HG02610 (cell line): ENCODE results near the gene C1orf116.

Source experiments
- ATAC-seq: cut with Tn5 transposase; IDR thresholded peaks from one replicate; pipeline ENCODE4 v1.9.1; 2021; ENCODE audit warnings: mild to moderate bottlenecking, moderate library complexity; ENCODE audit not compliant: unreplicated experiment

C1orf116 gene

DNA sequence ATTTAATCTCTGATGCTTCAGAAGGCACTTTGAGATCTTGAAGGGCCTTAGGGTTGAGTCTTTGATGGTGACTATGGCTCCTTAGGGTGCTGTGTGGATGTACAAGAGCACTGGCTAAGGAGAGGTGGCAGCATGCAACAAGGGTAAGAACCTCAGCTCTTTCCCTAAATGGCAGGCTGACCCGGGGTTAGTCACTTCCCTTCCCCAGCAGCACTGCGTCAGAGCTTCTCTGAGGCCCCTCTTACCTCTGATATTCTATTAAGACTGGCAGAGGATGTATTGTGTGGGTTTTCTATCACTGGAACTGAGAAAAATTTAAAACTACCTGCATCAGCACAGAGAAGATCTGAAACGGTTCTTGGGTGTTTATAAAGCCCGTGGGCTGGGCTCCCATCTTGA is 11.8 kb downstream of the C1orf116 start:
- ATAC-seq, result no peak

- ATAC-seq, result no peak
Measured at GRCh38 chr1:207020065-207020708, 12.4 kb downstream of the C1orf116 start.

DNA sequence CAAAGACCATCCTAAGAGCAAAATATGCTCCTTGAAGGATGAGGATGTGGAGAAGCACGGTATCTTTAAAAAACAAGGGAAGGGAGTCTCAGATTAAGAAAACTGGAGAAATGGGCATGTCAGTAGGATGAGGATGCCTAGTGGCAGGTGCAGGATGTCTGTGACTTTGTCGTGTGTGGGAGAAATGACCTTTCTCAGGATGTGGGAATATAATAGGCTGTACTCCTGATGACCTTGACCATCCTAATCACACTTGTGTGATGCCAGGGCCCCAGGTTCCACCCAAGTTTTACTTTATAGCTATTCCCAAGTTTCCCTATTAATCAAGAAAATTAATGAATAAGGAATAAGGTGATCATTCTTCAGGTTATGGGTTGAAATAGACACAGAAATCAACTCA is 12.9 kb downstream of the C1orf116 start:
- no peak for ATAC-seq

GRCh38 chr1:207019161-207019560 is 13.4 kb downstream of the C1orf116 start:
- no peak for ATAC-seq

- no peak for ATAC-seq
Measured at GRCh38 chr1:207018707-207019106, 13.8 kb downstream of the C1orf116 start.

GRCh38 chr1:207017615-207018559 is 14.7 kb downstream of the C1orf116 start:
- no peak for ATAC-seq

- ATAC-seq, result no peak
Measured at GRCh38 chr1:207015791-207016190, 16.8 kb downstream of the C1orf116 start.

DNA sequence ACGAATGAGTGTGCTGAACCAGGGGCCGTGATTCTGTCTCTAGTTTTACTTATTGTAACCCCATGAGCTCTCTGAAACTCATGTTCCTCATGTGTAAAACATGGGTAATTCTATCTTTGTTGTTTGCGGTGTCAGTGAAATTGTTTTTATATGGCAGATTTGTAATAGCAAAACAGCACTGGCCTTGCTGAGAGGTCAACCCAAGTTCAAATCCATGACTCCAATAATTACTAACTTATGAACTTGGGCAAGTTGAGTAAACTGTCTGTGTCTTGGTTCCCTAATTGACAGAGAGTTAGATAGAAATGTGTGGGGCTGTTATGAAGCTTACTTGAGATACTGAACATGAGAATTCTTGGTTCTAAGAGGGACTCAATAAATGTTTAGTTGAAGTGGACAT is 17.8 kb downstream of the C1orf116 start:
- ATAC-seq, result no peak

DNA sequence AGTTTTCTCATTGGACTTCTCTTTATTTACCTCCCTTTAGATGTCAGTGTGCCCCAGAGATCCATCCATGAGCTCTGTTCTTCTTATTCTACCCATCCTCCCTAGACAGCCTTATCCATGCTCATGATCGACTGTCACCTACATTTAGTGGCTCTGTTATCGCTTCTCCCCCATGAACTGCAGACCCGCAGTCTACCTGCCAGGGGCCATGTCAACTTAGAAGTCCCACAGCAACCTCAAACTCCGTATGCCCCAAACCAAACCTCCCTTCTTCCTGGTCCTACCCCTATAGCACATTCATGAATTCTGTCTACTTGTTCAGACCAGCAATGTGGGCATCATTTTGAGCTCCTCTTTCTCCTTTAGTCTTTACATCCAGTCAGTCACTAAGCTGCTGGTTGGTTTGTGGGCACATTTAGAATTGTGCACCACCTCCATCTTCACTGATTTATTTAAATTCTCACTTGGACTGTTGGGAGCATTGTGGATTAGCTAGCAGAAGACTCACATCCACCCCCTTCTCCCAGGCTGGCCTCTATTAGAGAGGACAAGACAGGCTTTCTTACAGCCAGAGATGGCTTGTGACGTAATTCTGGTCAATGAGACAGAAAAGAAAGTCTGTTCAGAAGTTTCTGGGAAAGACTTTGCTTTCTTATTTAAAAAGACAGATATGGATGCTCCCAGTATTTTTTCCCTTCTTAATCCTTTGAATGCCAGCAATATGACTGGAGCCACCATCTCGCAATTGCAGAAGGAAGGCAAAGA is 19.1 kb downstream of the C1orf116 start:
- ATAC-seq, result no peak

DNA sequence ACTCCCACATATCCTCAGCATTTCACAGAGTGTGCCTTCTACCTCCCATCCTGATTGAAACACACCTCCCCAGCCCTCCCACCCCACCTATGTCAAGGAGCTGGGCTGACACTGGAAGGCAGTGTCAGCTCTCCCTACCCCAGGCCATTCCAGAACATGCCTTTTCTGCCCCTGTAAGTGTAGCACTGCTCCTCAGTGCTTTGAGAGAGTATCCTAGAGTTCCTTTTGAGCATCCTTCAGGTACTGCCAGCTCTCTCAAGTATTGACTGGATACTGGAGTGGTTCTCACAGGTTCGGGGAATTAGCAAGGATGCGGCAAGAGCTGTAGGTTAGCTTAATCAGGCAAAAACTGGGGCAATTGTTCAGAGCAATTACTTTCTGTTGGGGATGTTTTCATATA is 21.8 kb downstream of the C1orf116 start:
- ATAC-seq, result no peak

DNA sequence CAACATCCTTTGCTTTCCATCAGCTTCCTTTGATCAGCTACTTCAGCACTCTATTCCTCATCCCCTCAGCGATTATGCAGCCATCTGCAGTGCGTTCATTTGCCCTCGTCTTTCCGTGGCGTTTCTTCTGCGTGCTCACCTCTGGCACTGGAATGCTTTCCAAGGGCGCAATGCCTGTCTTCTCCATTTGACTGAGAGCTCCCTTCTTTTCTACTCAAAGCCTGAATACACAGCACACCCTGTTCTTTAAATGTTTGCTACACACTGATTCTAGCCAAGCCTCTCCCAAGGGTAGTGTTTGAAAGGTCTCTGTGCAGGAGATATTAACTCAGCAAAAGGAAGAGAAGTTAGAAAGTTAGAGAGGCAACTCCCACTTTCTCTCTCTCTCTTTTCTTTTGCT is 22.6 kb downstream of the C1orf116 start:
- ATAC-seq, result no peak

GRCh38 chr1:207009182-207009850 is 23.2 kb downstream of the C1orf116 start:
- ATAC-seq, result no peak

- no peak for ATAC-seq
Measured at GRCh38 chr1:207007352-207008033, 25.1 kb downstream of the C1orf116 start.

DNA sequence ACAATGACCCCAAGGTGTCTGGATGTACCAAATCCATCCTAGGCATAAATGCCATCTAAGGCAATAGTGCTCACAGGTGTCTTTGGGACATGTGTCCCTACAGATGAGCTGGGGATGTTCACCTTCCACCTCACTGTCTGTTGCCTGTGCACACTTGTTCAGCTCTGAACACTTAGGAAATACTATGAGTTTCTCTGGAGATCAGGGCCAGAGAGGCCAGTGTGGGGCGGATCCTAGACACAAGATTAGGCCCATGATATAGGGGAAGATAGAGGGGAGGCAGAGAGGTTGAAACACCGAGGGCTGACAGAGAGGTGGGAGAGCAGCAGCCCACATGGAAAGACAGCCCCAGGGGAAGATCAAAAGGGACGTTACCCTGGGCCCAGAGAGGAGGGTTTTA is 25.6 kb downstream of the C1orf116 start:
- ATAC-seq, result no peak

DNA sequence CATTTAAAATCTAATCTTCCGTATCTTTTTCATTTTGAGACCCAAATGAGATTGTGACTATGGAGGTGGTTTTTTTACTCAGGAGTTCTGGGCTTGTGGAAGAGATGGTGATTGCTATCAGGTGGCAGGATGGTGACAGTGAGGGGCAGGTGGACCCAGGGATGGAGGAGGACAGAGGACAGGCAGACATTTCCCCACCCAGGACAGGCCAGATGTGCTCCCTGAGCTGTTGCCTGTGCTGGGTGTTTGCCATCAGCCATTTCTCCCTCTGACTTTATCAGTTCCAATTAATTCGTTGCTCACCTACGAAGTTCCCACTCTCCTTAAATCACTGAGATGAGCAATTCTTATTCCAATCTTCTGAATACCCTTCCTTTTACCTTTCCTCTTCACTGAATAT is 26.5 kb downstream of the C1orf116 start:
- ATAC-seq, result no peak

- no peak for ATAC-seq
Measured at GRCh38 chr1:207004931-207005830, 27.4 kb downstream of the C1orf116 start.

DNA sequence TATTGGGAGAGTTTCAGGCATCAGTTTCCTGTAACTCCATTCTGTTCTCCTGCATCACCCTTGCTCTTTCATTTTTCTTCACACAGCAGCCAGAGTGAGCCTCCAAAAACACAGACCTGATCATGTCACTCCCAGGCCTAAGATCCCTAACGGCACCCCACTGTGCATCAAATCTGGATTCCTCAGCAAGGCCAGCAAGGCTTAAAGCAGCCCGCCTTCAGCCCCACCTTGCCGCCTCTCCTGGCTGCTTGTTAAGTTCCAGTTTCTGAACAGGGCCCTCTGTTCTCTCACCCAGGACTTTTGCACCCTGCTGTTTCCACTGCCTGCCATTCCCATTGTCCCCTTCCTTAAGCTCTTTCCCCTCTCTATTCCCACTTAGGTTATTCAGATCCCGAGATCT is 29.3 kb downstream of the C1orf116 start:
- no peak for ATAC-seq

GRCh38 chr1:207002724-207003146 is 29.8 kb downstream of the C1orf116 start:
- ATAC-seq, result no peak

GRCh38 chr1:207001492-207002245 is 30.9 kb downstream of the C1orf116 start:
- no peak for ATAC-seq
